GM19023 (cell line): ENCODE data around the gene NRXN3.

Experiments used
- ATAC-seq: cut with Tn5 transposase; IDR thresholded peaks from one replicate; pipeline ENCODE4 v1.9.1; 2021; ENCODE audit warnings: mild to moderate bottlenecking, moderate library complexity; ENCODE audit not compliant: unreplicated experiment

Gene NRXN3

DNA sequence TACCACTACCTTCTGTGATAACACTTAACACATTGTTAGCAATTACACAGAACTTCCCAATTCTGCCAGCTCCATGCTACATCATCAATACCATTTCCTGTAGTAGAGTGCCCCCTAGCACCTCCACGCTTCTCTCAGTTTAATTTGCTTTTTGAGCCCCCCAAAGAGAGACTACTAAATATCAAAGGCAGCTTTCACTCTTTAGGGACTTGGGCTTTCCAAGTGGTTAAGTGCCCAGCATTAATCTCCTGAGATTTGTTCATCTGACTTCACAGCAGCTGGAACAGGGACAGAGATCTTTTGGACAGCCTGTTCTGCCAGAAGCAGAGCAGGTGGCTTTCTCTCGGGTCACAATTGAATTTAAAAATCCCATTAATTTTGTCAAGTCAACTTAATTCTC, 1086.2 kb downstream of the NRXN3 start:
- ATAC-seq: no peak

DNA sequence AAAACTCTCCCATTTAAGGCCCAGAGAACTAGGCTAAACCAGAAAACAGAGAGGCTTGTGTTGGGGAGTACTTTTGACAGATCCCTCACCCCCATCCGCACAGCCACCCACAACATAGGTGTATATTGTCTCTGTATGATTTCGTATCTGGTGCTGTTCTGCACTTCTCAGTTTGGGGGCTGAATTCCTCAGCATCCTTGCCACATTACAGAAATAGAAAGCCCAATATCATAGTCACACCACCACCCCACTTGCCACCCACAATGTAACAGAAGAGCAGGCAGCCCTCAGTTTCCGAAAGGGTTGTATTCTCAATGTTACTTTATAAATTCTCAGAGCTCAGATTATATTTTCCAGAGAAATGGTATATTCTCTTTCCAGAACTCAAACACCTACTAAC, 1090.2 kb downstream of the NRXN3 start:
- ATAC-seq: no peak

DNA sequence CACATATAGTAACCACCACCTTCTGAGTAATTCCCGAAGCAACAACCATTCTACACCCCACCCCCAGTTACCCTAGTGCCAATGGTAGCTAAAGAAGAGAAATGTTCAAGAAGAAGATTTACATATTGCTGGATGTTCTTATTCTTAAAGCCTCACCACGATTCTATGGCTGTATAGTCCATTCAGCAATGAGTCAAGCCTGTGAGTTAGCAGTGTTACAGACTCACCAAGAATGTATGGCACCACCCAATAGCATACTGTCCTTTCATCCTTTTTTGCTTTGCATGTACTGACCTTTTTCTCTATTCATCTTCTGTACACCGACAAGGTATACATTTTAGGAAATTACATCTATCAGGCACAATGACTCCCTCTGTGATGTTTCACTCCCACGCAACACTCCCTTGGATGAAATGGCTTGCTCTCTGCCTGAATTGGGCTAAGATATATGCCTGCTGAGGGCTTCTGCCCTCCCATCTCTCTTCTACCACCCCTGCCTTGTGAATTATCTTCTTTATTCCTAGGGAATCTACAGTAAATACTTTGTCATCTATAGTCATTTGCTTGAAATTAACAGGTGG, 1095.3 kb downstream of the NRXN3 start:
- ATAC-seq: no peak

DNA sequence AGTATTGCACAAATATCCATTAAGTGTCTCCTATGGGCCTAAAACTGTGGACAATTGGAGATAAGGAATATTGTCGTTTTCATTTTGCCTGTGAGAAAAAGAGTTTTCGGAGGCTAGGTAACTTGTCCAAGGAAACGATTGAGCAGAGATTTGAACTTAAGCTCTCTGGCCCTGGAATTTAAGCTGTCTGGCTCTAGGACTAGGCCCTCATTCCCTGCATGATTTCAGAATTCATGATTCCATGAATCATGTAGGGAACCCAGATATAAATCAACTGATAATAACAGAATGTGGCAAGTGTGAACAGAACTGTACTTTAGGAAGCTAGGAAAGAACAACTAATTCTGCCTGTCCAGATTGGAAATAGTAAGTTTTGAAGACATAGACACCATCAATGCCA, 1100.2 kb downstream of the NRXN3 start:
- ATAC-seq: no peak

DNA sequence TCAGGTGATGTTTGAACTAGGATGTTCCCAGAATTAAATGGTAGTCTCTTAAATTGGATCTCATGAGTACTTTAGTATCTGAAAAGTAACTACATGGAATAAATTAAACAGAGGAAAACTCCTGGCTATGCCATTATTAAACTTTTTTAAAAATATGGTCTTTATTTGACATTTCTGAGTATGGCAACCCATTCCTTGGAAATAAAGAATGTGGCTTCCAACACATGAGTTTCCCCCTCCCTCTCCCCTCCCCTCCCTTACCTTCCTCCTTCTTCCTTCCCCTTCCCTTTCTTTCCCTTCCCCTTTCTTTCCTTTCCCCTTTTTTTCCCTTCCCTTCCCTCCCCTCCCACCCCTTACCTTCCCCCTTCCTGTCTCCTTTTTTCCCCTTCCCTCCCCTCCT, 1100.9 kb downstream of the NRXN3 start:
- no peak for ATAC-seq

DNA sequence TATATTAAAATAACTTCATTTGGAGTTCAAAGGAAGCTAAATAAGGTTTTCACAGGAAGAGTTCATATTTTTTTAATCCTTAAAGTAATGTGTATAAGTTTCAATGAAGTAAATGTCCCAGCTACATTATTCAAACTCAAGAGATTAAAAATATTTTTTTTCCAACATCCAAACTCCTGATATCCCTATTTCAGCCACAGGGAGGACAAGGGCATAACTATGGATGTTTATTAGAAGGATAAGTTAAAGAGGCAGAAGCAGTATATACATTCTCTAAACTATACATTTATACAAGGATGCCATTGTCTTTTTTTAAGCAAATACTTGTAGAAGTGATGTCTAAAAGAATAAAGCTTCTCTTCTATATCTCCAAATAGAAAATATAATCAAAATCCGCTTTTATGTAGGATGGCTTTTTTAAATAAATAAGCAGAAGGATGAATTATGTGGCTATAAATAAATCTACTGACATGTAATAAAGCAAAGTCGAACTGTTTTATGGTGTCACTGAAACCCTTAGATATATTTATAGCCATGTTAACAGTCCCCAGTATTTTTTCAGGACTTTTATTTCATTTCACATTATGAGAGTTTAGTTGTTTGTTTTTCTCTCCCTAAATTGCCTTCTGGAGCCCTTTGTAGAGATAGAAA, 1104.6 kb downstream of the NRXN3 start:
- ATAC-seq: no peak

DNA sequence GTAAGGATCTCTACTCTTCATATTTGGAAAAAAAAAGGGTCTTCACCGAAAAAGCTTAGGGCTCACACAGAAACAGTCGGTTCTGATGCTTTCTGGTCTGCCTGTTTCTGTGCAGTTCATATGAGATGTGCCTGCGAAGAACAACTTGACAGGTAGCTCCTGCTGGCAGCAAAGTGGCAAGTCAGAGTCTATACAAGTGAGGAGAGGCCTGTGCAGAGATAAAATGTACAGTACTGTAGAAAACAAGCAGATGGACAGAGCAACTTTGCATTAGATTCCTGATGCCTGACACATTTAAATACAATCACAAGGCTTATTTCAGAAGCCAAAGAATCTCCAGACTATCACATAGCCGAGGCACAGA, 1105.1 kb downstream of the NRXN3 start:
- no peak for ATAC-seq

DNA sequence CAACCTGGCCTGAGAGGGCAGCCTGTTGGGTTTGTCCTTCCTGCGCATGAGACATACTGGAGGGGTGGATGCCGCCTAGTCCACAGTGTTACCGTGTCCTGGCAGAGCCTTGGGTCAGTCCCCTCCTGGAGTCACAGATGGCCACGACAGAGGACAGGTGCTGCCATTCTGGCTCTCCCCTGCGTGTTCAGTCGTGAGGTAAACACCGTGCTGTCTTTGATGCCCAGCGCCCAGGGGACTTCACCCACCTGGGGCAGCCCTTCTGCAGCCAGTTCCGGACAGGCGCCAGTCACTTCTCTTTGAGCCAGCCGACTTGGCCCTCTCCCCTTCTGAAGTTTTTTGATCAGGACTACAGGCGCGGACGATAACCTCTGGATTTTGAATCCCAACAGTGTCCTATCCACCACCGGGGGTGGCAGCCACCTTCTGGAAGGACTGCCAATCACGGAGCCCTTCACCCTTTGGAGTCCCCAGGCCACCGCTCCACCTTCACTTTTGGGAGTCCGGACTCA, 1108.2 kb downstream of the NRXN3 start:
- no peak for ATAC-seq

DNA sequence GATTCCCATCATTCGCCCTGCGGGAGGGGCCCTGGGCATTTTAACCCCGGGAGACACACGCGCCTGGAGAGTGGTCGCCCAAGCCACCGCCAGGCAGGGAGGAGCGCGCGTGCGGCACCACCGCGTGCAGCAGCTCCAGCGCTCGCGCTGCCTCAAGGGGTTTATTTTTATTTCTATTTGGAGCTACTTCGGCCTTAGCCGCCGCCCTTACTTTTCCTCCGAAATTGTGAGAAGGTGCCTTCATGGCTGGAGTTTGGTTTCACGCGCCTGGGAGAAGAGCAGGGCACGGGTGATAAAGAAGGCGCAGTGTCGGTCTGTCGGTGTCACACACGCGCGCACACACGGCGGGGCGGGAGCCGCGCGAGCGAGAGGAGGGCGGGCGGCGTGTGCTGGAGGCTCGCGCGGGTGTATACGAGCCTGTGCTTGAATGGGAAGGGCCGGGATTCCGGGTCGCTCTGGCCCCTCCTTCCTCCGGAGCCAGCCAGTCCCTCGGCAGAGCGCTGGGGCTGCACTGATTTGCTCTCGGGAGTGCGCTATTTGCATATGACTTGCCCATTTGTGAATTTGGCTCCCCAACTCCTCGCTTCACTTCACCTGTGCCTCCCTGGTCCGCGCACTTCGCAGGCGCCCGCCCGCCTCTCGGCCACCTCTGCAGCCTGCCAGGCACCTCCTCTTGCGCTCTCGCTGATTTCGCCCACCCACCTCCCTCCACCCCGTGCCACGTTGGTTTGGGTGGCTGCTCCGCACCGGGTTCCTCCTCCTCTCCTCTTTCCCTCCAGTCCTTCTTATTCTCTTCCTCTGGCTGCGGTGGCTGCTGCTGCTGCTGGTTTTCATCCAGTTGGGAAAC, 1108.8 kb downstream of the NRXN3 start:
- ATAC-seq: no peak

DNA sequence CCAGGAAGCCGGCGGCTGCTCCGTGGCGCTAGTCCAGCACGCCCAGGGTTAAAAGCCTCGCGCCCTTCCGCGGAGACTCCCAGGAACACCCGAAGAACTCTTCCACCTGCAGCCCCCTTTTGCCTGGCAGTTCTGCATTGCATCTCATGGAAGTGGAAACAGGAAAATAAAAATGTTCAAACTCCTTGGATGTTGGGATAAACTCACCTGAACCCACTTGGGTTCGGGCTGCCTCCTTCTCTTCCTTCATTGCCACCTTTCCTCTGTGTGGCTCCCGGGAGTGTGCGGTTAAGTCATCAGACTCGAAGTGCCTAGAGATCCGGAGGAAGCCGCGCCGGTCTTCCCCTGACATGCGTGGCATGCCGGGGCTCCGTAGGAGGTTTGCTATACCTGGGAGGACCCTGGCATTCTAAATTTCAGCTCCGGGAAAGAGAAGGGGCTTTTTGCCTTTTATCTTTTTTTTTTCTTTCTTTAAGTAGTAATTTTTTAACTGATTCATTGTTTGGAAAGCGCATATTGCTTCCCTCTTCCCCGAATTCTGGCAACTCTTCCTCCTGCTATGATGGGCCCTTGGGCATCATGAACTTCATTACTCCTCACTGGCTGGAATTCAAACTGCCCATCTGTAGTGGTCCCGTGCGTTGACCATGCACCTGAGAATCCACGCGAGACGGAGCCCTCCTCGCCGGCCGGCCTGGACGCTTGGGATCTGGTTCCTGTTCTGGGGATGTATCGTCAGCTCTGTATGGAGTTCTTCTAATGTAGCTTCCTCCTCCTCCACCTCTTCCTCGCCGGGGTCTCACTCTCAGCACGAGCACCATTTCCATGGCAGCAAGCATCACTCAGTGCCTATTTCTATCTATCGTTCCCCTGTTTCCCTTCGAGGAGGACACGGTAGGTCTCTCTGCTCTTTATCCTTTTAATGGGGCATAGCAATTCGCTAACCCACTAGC, 1109.7 kb downstream of the NRXN3 start:
- ATAC-seq: no peak

DNA sequence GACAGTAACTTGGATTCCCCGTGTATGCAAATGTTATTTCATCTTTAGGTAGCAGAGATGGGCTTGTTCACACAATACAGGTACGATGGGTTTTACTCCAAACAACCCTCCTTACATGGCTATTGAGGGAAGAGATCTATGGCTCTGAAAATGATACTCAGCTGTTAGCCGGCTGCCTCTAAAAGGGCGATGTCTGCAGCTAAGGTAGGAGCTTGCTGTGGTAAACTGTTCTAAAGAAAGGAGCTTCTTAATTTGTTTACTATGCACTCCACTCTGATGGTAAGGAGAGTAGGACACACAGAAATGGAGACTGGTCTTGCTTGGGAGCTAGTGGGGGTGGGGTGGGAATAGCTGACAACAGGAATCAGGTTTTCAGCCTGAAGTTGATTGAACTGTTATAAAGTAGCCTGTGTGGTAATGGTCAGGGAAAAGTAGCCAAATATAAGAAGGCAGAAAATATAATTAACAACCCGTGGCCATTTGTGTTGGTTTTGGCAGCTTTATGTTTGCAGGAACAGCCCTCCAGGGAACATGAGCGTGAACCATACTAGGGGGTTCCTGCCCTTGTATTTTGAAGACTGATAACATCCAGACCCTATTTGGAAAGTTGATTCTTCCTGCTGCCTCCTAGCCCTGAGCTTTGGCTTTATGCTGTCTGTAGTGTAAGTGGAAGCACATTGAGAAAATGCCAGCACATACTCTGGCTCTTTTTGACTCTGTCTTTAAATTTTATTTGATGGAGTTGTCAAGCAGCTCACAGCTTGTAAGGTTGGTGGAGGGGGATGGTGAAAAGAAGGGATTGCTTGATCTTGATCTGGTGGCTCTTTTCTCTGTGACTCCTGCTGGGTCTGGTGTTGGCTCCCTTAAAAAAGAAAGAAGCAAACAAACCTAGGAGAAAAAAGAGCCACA, 1111.3 kb downstream of the NRXN3 start:
- no peak for ATAC-seq

DNA sequence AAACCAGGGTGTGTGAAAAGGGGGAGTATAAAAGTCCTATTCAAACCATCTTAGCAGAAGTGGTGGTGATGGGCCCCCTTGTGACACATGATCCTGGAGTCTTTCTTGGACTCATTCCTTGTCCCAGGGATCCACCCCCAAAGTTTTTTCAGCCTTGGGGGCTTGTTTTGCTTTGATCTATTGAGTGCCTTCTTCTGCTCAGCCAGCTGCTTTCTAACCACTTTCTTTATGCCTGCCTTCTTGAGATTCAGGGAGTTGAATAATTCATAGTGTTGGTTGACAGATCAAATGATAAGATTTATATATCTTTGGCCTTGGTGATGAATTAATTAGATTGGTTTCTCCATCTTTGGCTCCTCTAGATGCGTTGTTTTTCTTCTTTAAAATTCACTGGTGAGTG, 1114.4 kb downstream of the NRXN3 start:
- ATAC-seq: no peak

DNA sequence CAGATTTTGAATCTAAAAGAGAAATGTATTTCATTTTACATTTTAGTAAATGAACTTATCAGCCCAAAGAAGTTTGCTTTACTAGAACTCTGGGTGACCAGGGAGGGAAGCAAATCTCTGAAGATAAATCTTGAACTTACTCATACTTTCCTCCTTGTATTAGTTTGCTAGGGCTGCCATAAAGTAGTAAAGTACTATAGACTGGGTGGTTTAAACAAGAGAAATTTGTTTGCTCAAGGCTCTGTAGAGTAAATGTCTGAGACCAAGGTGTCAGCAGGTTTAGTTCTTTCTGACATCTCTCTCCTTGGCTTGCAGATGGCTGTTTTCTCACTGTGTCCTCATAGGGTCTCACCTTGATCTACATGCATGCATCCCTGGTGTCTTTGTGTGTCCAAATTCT, 1115.1 kb downstream of the NRXN3 start:
- no peak for ATAC-seq

DNA sequence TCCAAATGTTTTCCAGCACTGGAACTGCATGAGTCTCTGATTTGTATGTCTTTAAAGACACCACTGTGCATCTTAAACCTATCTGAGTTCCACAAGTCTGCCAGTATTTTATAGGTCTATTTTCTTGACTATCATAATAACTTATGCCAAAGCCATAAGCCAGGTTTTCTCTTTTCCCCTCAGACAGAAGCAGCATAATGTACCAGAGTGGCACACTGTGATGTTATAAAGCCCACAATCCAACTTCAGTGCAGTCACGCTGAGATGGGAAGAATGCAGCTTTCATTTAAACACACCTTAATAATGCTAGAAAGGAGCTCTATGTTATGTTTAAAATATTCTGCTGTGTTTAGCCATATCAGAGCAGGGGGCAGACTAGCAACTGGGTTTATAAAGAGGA, 1117.8 kb downstream of the NRXN3 start:
- ATAC-seq: no peak

DNA sequence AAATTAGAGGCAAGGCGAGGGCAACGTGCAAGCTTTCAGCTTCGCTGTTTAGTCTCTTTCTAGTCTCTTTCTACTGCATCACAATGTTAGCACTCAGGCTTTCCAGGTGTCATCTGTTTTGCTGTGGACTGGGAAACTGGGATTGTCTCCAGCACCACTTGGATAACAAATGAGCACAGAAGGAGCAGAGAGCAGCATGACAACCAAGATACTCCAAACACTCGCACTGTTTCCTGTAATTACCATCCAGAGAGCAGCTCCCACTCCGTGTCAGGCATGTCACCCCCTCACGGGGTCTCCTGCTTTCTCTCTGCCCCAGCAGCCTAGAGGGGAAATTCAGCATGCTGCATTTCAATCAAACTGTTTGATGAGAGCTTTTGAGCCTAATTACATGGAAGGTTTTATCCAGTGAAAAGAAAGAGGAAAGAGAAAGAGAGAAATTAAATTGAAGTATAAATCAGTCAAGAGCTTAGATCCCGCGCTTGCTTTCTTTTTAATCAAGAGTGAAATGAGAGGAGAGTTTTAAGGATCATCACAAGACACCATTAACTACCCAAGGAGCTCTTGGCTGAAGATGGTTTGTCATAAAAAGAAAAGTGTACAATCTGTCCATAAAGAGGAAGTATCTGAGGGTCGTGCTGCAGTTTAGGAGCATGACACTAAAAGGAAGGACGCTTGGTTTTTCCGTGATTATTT, 1123.5 kb downstream of the NRXN3 start:
- ATAC-seq: no peak

DNA sequence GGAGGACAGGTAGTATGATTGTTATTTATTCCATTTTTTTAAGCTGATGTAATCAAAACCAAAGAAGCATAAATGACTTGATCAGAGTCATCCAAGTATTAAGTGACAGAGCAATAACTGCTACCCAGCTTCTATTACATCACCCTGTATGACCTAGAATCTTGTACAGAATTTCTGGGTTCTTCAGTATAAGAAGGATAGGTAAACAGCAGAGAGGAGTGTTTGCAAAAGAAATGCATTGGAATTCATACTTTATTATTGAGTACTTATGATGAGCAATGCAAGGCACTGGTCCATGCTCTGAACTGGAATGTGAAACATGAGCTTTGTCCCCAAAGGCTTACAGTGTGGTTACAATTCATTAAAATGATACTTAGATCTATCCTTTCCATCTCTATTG, 1124.3 kb downstream of the NRXN3 start:
- no peak for ATAC-seq

DNA sequence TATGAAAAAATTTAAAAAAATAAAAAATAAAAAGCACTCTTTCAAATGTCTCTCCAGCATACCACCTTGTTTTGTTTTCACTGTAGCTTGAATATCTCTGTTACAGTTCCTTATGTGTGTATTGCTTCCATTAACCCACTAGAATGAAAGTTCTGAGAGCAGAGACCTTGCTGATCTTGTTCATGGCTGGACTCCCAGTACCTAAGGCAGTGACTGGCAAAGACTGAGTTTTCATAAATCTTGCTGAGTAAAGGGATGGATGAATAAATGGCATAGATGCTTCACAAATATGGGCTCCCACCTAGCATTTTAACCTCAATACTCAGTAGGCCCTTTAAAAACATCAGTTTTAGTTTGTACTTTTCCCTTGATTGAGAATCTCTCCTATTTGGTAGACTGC, 1125.2 kb downstream of the NRXN3 start:
- ATAC-seq: no peak

DNA sequence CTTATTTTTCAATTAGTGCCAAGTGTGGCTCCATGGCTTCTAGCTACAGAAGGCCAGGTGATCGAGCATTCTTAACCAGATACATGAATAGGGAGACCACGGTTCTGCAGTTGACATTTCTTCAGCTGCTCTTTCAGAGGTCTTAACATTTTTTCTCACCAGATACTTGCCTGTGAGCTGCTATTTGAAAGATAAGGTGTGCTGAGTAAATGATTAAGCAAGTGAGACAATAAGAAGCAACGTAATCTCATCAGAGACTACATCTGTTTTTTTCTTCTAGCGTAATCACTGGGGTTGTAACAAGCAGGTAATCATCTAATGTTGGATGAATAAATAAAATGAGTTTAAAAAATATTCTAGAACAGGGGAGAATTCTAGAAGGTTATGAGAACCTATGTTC, 1128.2 kb downstream of the NRXN3 start:
- ATAC-seq: no peak

DNA sequence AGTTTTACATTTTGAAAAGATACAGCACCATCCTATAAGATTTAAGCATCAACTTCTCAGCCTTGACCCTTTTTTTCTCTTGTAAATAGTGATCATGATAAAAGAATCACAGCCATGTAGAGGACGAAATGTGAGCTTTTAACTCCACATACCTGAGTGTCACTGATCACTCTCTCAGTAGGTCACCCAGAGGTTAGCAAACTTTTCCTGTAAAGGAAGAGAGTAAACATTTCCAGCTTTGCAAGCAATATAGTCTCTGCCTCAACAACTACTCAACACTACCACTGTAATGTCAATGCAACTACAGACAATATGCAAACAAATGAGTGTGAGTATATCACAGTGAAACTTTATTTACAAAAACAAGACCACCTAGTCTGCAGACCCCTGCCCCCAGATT, 1129.0 kb downstream of the NRXN3 start:
- ATAC-seq: no peak
